ENCODE measurements around the gene KRTAP10-3. TPM values are rescaled to one million over a fixed set of nuclear protein-coding genes. Genes with fewer than 3 reads are reported as not detected.
"Not testable (repeated sequence)": the region's sequence is repeated elsewhere in the genome, so short reads cannot be mapped to it uniquely, and the experiment has no call there.

The KRTAP10-3 gene
- total RNA-seq, 4 donors from 2014 or later = not detected

- no peaks in the 10 kb centered on the region for H3K36me3 ChIP-seq
- peaks cover 0 to 60% (median 1%) of the 10 kb centered on the region in 4 donors for H3K27me3 ChIP-seq
- intact Hi-C loops (cut with DNase I) = no loop called here
- TF ChIP-seq POLR2A (IDR thresholded peaks at IDR 0.05) (no peak), CTCF (IDR thresholded peaks at IDR 0.05) (no peak)
- DNase-seq = no peak
- no peaks in the 10 kb centered on the region for H3K4me1 ChIP-seq
- H3K4me3 ChIP-seq = no peak overlapping the region
- H3K9me3 ChIP-seq = peaks cover 0 to 39% (median 18%) of the 10 kb centered on the region in 3 donors
- H3K27ac ChIP-seq = no peak overlapping the region
- WGBS, 2 donors = 72 to 87% methylated on average over 3 of the region's 3 CpGs
Observed at GRCh38 chr21:44581158-44581557, 22.6 kb upstream of the KRTAP10-3 start.

- intact Hi-C loops (cut with DNase I); DNase-seq; H3K4me3 ChIP-seq; H3K4me1 ChIP-seq; H3K36me3 ChIP-seq; H3K27ac ChIP-seq: not testable (repeated sequence)
- Histone ChIP-seq H3K9me3 (peaks cover 0 to 33% (median 18%) of the 10 kb centered on the region in 3 donors), H3K27me3 (peaks cover 0 to 52% (median 0%) of the 10 kb centered on the region in 4 donors)
- WGBS, 2 donors = 31 to 36% methylated on average over 11 to 14 of the region's 19 CpGs
Observed at GRCh38 chr21:44580231-44580821, 21.7 kb upstream of the KRTAP10-3 start, which contains the start of gene KRTAP10-5. TSS of gene KRTAP10-5 (minus strand) at chr21:44580604. CDS start at chr21:44580578, 26 bp downstream.

- no peak for TF ChIP-seq CTCF (IDR thresholded peaks at IDR 0.05)
- TF ChIP-seq POLR2A (IDR thresholded peaks at IDR 0.05) = no peak
- DNase-seq = no peak
Observed at GRCh38 chr21:44579833-44580144, 21.2 kb upstream of the KRTAP10-3 start.

GRCh38 chr21:44579056-44579832 is 20.6 kb upstream of the KRTAP10-3 start:
- H3K27ac ChIP-seq = no peak overlapping the region
- no peak overlapping the region for H3K4me3 ChIP-seq
- no peaks in the 10 kb centered on the region for H3K36me3 ChIP-seq
- H3K27me3 ChIP-seq = peaks cover 0 to 48% (median 0%) of the 10 kb centered on the region in 4 donors
- TF ChIP-seq POLR2A (IDR thresholded peaks at IDR 0.05) (no peak), CTCF (IDR thresholded peaks at IDR 0.05) (no peak)
- WGBS, 2 donors = 36 to 77% methylated on average over 2 to 9 of the region's 22 CpGs
- DNase-seq = no peak
- intact Hi-C loops (cut with DNase I) = no loop called here
- H3K4me1 ChIP-seq = peaks cover 0 to 7% (median 0%) of the 10 kb centered on the region in 3 donors
- H3K9me3 ChIP-seq = peaks cover 0 to 33% (median 18%) of the 10 kb centered on the region in 3 donors

More at GRCh38 chr21:44579833-44580144, 21.2 kb upstream of the KRTAP10-3 start:
- Histone ChIP-seq H3K27ac (no peak overlapping the region), H3K36me3 (no peaks in the 10 kb centered on the region), H3K4me1 (peaks cover 0 to 1% (median 0%) of the 10 kb centered on the region in 3 donors), H3K4me3 (no peak overlapping the region), H3K9me3 (peaks cover 0 to 33% (median 18%) of the 10 kb centered on the region in 3 donors), H3K27me3 (peaks cover 0 to 48% (median 0%) of the 10 kb centered on the region in 4 donors)
- 55 to 81% methylated on average over 3 to 7 of the region's 7 CpGs for WGBS, 2 donors
- intact Hi-C loops (cut with DNase I) = no loop called here

GRCh38 chr21:44578371-44579055 is 19.9 kb upstream of the KRTAP10-3 start:
- no peak for DNase-seq
- H3K9me3 ChIP-seq = peaks cover 0 to 33% (median 18%) of the 10 kb centered on the region in 3 donors
- H3K36me3 ChIP-seq = no peaks in the 10 kb centered on the region
- TF ChIP-seq CTCF (IDR thresholded peaks at IDR 0.05) (no peak), POLR2A (IDR thresholded peaks at IDR 0.05) (no peak)
- intact Hi-C loops (cut with DNase I) = no loop called here
- H3K4me3 ChIP-seq = no peak overlapping the region
- no peak overlapping the region for H3K27ac ChIP-seq
- peaks cover 0 to 49% (median 0%) of the 10 kb centered on the region in 4 donors for H3K27me3 ChIP-seq
- WGBS, 2 donors = 83 to 90% methylated on average over 7 to 8 of the region's 17 CpGs
- H3K4me1 ChIP-seq = peaks cover 0 to 12% (median 0%) of the 10 kb centered on the region in 3 donors
